OCI-M1 (cell line): ENCODE measurements around the gene SLC25A28.

ENCODE experiments used
- DNase-seq: peaks from one replicate; lab custom pipeline; 2025; lab: John Stamatoyannopoulos, UW

SLC25A28 gene

GRCh38 chr10:99590799-99591198 lies 29.4 kb downstream of the SLC25A28 start:
- no peak for DNase-seq

DNA sequence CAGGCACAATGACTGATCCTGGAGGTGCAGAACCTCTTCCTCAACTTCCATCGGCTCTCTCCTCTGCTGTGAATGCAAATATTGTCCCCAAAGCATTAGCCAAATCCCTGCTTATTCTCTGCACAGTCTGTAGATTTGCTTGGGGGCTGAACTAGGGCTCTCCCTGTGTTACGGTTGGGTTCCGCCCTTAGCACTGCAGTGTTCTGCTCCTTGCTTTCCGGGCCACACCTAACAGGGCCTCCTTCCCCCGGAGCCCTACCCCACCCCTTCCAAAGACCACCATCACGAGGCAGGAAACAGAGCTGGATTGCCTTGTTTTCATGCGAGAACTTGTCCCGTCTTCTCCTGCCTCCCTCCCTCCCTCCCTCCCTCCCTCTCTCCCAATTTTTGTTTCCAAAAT lies 36.6 kb downstream of the SLC25A28 start:
- no peak for DNase-seq

- no peak for DNase-seq
Observed at GRCh38 chr10:99582255-99582770, 37.9 kb downstream of the SLC25A28 start.

GRCh38 chr10:99579971-99580370 lies 40.3 kb downstream of the SLC25A28 start:
- DNase-seq: no peak

GRCh38 chr10:99573790-99574189 lies 46.4 kb downstream of the SLC25A28 start:
- no peak for DNase-seq

DNA sequence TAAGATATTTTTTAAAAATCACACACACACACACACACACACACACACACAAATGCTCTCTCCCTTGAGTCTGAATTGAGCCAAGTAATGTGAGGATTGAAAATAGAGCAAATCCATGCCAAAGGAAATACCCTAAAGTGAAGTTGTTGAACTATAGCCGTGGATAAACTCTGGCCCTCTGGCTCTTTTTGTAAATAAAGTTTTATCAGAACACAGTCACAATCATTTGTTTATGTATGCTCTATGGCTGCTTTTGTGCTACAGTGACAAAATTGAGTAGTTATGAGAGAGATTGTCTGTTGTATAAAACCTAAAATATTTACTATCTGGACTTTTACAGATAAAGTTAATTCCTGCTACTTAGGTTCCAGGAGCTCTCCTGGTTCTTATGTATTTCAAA lies 48.4 kb downstream of the SLC25A28 start:
- no peak for DNase-seq

- DNase-seq: no peak
Observed at GRCh38 chr10:99569961-99570360, 50.3 kb downstream of the SLC25A28 start.

GRCh38 chr10:99569253-99569939 lies 50.8 kb downstream of the SLC25A28 start:
- DNase-seq: no peak

DNA sequence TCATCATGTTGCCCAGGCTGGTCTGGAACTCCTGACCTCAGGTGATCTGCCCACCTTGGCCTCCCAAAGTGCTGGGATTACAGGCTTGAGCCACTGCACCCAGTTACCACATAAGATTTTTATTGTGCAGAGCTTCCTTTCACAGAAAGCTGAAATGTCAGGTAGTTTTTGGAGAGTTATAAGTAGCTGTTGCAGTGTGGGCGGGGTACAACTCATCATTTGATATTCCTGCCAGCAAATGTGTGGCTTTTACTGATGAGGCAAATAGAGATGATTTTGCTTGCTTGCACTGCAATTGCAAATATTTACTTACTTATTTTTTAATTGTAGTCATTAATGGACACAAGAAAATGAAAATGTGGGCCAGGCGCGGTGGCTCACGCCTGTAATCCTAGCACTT lies 55.1 kb downstream of the SLC25A28 start:
- no peak for DNase-seq

DNA sequence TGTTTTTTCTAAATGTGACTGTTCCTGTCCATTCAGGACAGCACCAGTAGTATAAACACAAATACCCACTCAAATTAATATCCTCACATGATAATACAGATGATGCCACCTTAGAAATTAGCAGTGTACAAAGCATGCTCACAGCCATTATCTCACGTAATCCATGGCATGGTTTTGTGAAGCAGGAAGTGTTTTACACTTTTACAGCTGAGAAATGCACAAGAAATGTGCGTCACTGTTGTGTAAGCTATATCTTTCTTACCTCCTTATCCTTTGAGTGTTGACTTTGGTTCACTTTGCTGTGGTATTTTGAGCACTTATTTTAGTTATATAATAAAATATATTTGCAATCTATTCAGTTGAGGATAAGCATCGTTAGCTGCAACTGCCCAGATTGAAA lies 55.9 kb downstream of the SLC25A28 start:
- no peak for DNase-seq

DNA sequence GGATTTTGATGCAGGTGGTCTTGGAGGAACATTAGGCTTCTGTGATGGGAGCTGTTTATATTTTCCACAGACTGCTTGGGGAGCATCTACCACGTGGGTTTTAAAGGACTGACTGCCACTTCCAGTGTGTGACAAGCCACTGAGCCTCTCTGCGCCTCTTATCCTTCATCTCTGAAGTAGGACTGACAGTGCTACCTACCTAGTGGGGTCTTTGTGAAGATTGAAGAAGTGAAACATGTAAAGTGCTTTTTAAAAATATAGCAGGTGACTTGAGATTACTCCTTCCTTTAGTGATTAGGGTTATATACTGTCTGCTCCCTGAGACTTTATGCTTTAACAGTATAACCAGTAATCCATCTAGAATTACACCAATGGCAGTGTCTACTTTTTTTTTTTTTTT lies 57.6 kb downstream of the SLC25A28 start:
- DNase-seq: no peak
